Glomerular endothelial cell (primary cell): ENCODE data around the gene TM9SF1. TPM values are rescaled to one million over a fixed set of nuclear protein-coding genes. Genes with fewer than 3 reads are reported as not detected.

ENCODE experiments used
- total RNA-seq: library from RNA; depleted of rRNA; stranded (reverse); fragments of >200 nt; gene quantifications from 2 replicates; pipeline ENCODE4 v1.2.3, GENCODE V29; 2015

The TM9SF1 gene
- total RNA-seq, 1 donor from 2014 or later = 77.2 TPM

Other genes starting within 250 kb of the TM9SF1 start
- 24.2 and 46.5 TPM in 2 replicates for gene DHRS4, start 241.7 kb downstream of the TM9SF1 start, total RNA-seq
- gene DHRS4L2, start 206.5 kb downstream of the TM9SF1 start, total RNA-seq = 8.5 and 8.7 TPM in 2 replicates
- gene CARMIL3, start 143.4 kb downstream of the TM9SF1 start, total RNA-seq = 0.06 and 0.19 TPM in 2 replicates
- not detected in 2 replicates for gene CPNE6, start 123.9 kb downstream of the TM9SF1 start, total RNA-seq
- 6.4 and 11.4 TPM in 2 replicates for gene PCK2, start 101.1 kb downstream of the TM9SF1 start, total RNA-seq
- 36.4 and 57.0 TPM in 2 replicates for gene DCAF11, start 80.7 kb downstream of the TM9SF1 start, total RNA-seq
- 0.70 and 4.9 TPM in 2 replicates for gene NRL, start 80.5 kb downstream of the TM9SF1 start, total RNA-seq
- 0.29 TPM in 1 of 2 replicates, not detected in the other for gene FITM1, start 64.8 kb downstream of the TM9SF1 start, total RNA-seq
- 235 and 321 TPM in 2 replicates for gene PSME1, start 59.2 kb downstream of the TM9SF1 start, total RNA-seq
- gene EMC9, start 53.9 kb downstream of the TM9SF1 start, total RNA-seq = 12.3 and 16.9 TPM in 2 replicates
- 101 and 165 TPM in 2 replicates for gene PSME2, start 48.8 kb downstream of the TM9SF1 start, total RNA-seq
- gene RNF31, start 47.9 kb downstream of the TM9SF1 start, total RNA-seq = 42.1 and 77.5 TPM in 2 replicates
- gene IRF9, start 34.2 kb downstream of the TM9SF1 start, total RNA-seq = 45.4 and 73.1 TPM in 2 replicates
- 46.3 and 55.0 TPM in 2 replicates for gene REC8, start 23.4 kb downstream of the TM9SF1 start, total RNA-seq
- gene IPO4, start 6.6 kb downstream of the TM9SF1 start, total RNA-seq = 41.5 and 52.4 TPM in 2 replicates
- not detected in 2 replicates for gene TSSK4, start 10.3 kb upstream of the TM9SF1 start, total RNA-seq
- gene CHMP4A, start 18.0 kb upstream of the TM9SF1 start, total RNA-seq = 32.0 and 52.3 TPM in 2 replicates
- 10.2 and 11.2 TPM in 2 replicates for gene MDP1, start 20.6 kb upstream of the TM9SF1 start, total RNA-seq
- 226 and 248 TPM in 2 replicates for gene NEDD8, start 36.9 kb upstream of the TM9SF1 start, total RNA-seq
- gene GMPR2, start 37.5 kb upstream of the TM9SF1 start, total RNA-seq = 51.6 and 94.0 TPM in 2 replicates
- 40.6 and 42.4 TPM in 2 replicates for gene TINF2, start 47.2 kb upstream of the TM9SF1 start, total RNA-seq
- 0.64 and 2.5 TPM in 2 replicates for gene TGM1, start 67.7 kb upstream of the TM9SF1 start, total RNA-seq
- gene RABGGTA, start 76.2 kb upstream of the TM9SF1 start, total RNA-seq = 28.7 and 42.6 TPM in 2 replicates
- 18.0 and 36.1 TPM in 2 replicates for gene DHRS1, start 104.3 kb upstream of the TM9SF1 start, total RNA-seq
- gene NOP9, start 104.4 kb upstream of the TM9SF1 start, total RNA-seq = 19.3 and 25.6 TPM in 2 replicates
- 2.0 and 2.5 TPM in 2 replicates for gene CIDEB, start 112.5 kb upstream of the TM9SF1 start, total RNA-seq
- gene LTB4R2, start 114.7 kb upstream of the TM9SF1 start, total RNA-seq = 1.8 and 8.4 TPM in 2 replicates
- 5.3 and 7.9 TPM in 2 replicates for gene LTB4R, start 116.1 kb upstream of the TM9SF1 start, total RNA-seq
- 63.3 and 115 TPM in 2 replicates for gene ADCY4, start 139.6 kb upstream of the TM9SF1 start, total RNA-seq
- 1.3 and 2.6 TPM in 2 replicates for gene RIPK3, start 144.6 kb upstream of the TM9SF1 start, total RNA-seq
- 24.3 and 42.5 TPM in 2 replicates for gene NFATC4, start 172.7 kb upstream of the TM9SF1 start, total RNA-seq
- gene NYNRIN, start 203.6 kb upstream of the TM9SF1 start, total RNA-seq = 8.5 and 19.8 TPM in 2 replicates
- gene CBLN3, start 234.2 kb upstream of the TM9SF1 start, total RNA-seq = 4.7 TPM in 2 replicates
- gene KHNYN, start 234.5 kb upstream of the TM9SF1 start, total RNA-seq = 39.8 and 57.6 TPM in 2 replicates
- 21.2 and 25.4 TPM in 2 replicates for gene SDR39U1, start 247.3 kb upstream of the TM9SF1 start, total RNA-seq